Stimulated activated CD4-positive, alpha-beta T cell treated with anti-CD3 and anti-CD28 coated beads, Interleukin-1b, Interleukin-23, amount 100 ng/mL, for 4 hours (primary cell): ENCODE measurements around the gene ZFHX3.

Experiments
- DNase-seq, 2 donors: peaks; one replicate each; pipeline ENCODE4 v3.0.0-alpha.2; 2020; ENCODE audit warnings: low read depth in 2 of 2

Gene ZFHX3

GRCh38 chr16:72753881-72754280 lies 294.0 kb downstream of the ZFHX3 start:
- DNase-seq, result no peak

DNA sequence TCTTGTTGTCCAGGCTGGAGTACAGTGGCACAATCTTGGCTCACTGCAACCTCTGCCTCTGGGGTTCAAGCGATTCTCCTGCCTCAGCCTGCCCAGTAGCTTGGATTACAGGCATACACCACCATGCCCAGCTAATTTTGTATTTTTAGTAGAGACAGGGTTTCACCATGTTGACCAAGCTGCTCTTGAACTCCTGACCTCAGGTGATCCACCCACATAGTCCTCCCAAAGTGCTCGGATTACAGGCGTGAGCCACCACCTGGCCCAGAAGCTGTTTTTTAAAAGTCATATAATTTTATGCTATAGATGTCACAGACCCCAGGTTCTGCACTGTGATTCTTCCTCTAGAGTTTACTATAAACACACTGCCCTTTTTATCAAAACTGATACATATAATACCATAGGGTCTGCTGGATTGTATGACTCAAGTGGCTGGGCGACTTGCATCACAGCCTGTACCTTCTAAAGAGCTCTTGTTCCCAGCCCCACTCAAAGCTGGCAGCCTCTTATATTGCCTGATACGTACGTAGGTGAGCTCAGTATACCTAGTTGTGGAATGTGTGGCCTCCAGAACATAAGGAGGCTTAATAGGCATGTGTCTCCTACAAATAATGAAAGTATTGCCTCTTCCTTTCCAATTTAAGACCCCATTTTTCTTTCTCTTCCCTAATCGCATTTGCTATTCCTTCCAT lies 295.8 kb downstream of the ZFHX3 start:
- no peak for DNase-seq

DNA sequence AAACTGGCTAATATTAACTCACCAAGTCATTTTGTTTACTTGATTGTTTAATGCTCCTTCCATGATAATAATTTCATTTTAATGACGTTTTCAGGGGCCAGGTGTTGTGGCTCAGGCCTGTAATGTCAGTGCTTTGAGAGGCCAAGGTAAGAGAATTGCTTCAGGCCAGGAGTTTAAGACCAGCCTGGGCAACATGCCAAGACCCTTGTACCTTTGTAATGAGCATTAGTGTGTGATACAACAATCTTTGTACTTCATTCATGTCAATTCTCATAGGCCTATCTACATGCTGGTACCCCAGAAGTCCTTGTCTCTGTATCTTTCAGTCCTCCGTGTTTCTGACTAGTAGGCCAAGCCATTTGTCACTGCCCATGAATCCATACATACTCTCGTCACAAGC lies 296.9 kb downstream of the ZFHX3 start:
- DNase-seq, result no peak

DNA sequence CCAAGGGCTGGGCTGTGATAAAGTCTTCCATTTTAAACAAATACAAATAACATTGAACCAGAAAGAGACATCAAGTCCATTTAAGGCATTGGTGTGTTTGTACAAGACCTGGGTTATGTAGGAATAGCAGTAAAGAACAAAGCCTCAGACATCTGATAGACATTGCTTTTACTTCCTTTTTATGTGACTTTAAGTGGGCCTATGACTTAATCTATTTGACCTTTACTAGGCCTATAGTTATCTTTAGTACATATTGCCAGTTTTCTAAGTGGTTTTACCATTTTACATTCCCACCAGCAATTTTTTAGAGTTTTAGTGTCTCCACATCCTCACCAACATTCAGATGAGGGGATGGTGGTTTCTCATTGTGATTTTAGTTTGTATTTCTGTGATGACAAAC lies 298.8 kb downstream of the ZFHX3 start:
- DNase-seq, result no peak

DNA sequence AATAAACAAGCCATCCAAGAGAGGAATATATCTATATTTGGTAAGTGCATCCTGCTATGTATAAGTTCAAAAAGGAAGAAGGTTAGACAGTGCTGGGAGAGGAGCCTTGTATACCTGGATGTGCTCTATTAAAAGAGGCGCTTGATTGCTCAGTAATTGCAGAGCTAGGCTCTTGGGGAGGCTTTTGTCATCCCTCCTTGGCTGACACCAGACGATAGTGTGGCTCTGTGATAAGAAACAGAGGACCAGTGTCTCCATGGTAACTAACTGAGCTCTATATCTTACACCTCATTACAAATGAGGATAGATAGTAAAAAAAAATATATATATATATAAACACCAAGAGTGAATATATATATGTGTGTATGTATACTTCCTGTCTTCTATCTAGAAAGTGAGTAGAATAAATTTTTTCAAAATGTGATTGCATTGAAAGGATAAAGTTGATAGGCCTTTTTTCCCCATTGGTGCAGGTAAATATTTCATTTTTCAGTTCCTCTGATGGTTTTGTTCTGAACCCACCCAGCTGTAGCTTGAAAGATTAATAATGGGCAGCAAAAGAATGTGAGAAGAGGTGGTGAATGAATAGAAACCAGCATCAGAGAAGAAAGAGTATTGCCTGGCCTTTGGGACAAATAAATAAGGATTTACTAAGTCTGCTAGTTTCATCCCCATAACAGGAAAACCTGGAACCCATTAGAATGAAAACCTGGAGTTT lies 303.7 kb downstream of the ZFHX3 start:
- DNase-seq, result no peak

DNA sequence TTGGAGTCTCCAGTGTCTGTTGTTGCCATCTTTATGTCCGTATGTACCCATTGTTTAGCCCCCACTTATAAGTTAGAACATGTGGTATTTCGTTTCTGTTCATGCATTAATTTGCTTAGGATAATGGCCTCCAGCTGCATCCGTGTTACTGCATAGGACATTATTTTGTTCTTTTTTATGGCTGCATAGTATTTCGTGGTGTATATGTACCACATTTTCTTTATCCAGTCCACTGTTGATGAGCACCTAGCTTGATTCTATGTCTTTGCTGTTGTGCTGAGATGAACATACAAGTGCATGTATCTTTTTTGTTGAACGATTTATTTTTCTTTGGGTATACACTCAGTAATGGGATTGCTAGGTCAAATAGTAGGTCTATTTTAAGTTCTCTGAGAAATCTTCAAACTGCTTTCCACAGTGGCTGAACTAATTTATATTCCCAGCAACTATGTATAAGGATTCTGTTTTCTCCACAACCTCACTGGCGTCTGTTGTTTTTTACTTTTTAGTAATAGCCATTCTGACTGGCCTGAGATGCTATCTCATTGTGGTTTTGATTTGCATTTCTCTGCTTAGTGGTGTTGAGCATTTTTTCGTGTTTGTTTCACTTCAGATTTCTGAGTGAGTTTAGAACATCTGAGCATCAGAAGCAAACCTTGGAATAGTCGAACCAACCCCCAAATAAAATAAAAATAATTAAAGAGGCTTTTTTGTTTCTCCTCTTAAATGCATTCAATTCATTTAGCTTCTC lies 304.7 kb downstream of the ZFHX3 start:
- DNase-seq, result no peak

- no peak for DNase-seq
These were observed 307.6 kb downstream of the ZFHX3 start for GRCh38 chr16:72740347-72740746.

DNA sequence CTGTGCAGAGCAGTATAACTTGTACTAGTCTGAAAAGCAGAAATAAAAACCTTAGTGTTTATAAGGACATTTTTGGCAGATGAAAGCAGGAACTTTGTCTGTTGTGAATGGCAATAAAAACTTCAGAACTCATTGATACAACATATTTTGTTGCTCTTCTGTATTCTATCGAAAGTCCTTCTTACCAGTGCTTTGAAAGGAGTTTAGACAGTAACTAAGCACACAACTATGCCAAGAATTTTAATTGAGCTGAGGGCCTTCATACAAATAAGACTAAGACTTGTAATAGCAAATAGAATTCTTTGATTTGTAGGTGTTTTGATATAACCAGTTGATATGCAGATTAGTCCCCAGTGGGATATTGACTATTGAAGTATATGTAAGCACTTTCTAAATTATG lies 308.4 kb downstream of the ZFHX3 start:
- DNase-seq, result no peak

DNA sequence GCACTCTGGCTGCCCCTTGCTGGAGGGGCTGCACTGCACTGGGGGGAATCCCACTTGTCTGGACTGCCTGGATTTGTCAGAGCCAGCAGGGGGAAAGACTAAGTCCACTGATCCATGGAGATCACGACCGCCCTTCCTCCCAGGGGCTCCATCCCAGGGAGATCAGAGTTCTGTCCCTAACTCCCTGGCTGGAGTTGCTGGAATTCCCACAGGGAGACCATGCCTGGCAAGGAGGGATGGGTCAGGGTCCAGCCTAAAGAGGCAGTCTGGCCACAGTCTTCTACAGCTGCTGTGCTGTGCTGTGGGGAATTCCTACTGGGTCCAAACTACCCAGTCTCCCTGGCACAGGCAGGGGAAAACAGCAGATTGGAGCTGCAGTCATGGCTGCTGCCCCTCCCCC lies 311.9 kb downstream of the ZFHX3 start:
- no peak for DNase-seq
